Activated naive CD4-positive, alpha-beta T cell treated with anti-CD3 and anti-CD28 coated beads for 36 hours (primary cell): ENCODE data around the gene CRELD1. TPM values are rescaled to one million over a fixed set of nuclear protein-coding genes. Genes with fewer than 3 reads are reported as not detected.

ENCODE experiments used
- CTCF ChIA-PET: fragments of 350-600 bp; sonication (Branson Sonifier 250); formaldehyde crosslinking; loops from one replicate; lab custom pipeline; 2021; ENCODE audit warnings: antibody characterized with exemption; lab: Charles Lee
- DNase-seq: peaks from one replicate; pipeline ENCODE4 v3.0.0-alpha.2; 2020
- H3K27ac Mint-ChIP-seq: one replicate; pipeline ENCODE4 v1.8.0; 2021; ENCODE audit warnings: mild to moderate bottlenecking, mixed read lengths
- H3K27me3 Mint-ChIP-seq: one replicate; pipeline ENCODE4 v1.8.0; 2021; ENCODE audit warnings: low read depth, mixed read lengths
- H3K36me3 Mint-ChIP-seq: one replicate; pipeline ENCODE4 v1.8.0; 2021; ENCODE audit warnings: low read depth, mixed read lengths
- H3K4me1 Mint-ChIP-seq: one replicate; pipeline ENCODE4 v1.8.0; 2021; ENCODE audit warnings: low read depth, mixed read lengths
- H3K4me3 Mint-ChIP-seq: one replicate; pipeline ENCODE4 v1.8.0; 2021; ENCODE audit warnings: mild to moderate bottlenecking, moderate library complexity, mixed read lengths
- H3K9me3 Mint-ChIP-seq: one replicate; pipeline ENCODE4 v1.8.0; 2021; ENCODE audit warnings: mixed read lengths
- intact Hi-C: fragments of 100-400 bp; cut with micrococcal nuclease; formaldehyde crosslinking; loops from one replicate; pipeline ENCODE4 v1.15.1; 2023
- total RNA-seq, 2 experiments: library from RNA; stranded (reverse); gene quantifications; one replicate each; pipeline ENCODE4 v1.2.3, GENCODE V29; 2021

Gene CRELD1
- total RNA-seq, 2 experiments from 2014 or later = 15.7 to 19.9 TPM

DNA sequence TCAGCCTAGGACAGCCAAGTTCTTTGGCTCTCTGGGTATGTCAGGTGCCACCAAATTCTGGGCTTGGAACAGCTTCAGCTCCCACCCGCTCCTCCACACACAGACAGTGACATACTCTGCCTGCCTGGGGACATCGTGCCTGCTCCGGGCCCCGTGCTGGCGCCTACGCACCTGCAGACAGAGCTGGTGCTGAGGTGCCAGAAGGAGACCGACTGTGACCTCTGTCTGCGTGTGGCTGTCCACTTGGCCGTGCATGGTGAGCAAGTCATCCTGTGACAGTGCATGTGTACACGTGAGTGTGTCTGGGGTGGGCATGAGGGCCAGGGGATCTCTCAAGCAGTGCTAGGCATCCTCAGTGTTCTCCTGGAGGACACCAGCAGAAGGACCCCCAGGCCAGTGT lies 15.8 kb upstream of the CRELD1 start:
- Mint-ChIP-seq H3K27me3 (peaks cover 2% of the 10 kb centered on the region), H3K4me3 (no peak overlapping the region), H3K4me1 (peaks cover 13% of the 10 kb centered on the region), H3K27ac (no peak overlapping the region), H3K9me3 (no peaks in the 10 kb centered on the region), H3K36me3 (no peaks in the 10 kb centered on the region)
- intact Hi-C loops = no loop called here
- DNase-seq = no peak
- CTCF ChIA-PET = interaction anchor here (0.6 to 3.0 kb wide), 2 partner anchors 14 to 364 kb away, joined by 3 to 19 read pairs; no protein-coding TSS in a partner anchor

DNA sequence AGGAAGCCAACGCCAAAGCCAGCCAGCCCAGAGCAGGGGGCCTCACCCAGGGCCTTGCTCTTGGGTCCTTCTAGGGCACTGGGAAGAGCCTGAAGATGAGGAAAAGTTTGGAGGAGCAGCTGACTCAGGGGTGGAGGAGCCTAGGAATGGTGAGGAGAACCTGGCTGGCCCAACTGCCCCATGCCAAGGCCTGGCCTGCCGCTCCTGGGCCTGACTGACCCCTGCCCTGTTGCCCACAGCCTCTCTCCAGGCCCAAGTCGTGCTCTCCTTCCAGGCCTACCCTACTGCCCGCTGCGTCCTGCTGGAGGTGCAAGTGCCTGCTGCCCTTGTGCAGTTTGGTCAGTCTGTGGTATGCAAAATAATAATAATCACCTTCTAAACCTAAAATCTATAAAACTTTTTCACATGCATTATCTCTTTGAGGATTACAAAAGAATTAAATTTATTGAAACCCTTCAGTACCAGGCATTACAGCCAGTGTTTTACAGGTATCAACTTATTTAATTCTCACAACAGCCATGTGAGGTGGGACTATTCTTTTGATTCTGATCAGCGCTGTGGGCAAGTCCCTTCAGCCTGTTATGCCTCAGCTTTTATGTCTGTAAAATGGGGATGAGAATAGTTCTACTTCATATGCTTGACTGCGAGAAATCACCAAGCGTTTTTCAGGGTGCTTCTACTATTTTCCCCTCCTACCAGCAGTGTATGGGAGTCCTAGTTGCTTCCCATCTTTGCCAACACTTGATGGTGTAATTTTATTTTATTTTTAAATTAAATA lies 15.2 kb upstream of the CRELD1 start:
- H3K36me3 Mint-ChIP-seq = no peaks in the 10 kb centered on the region
- intact Hi-C loops = no loop called here
- H3K4me3 Mint-ChIP-seq = no peak overlapping the region
- CTCF ChIA-PET = interaction anchor here (0.6 to 3.0 kb wide), 2 partner anchors 13 to 363 kb away, joined by 3 to 19 read pairs; no protein-coding TSS in a partner anchor
- H3K9me3 Mint-ChIP-seq = no peaks in the 10 kb centered on the region
- no peak overlapping the region for H3K27ac Mint-ChIP-seq
- no peak for DNase-seq
- peaks cover 2% of the 10 kb centered on the region for H3K27me3 Mint-ChIP-seq
- peaks cover 13% of the 10 kb centered on the region for H3K4me1 Mint-ChIP-seq

DNA sequence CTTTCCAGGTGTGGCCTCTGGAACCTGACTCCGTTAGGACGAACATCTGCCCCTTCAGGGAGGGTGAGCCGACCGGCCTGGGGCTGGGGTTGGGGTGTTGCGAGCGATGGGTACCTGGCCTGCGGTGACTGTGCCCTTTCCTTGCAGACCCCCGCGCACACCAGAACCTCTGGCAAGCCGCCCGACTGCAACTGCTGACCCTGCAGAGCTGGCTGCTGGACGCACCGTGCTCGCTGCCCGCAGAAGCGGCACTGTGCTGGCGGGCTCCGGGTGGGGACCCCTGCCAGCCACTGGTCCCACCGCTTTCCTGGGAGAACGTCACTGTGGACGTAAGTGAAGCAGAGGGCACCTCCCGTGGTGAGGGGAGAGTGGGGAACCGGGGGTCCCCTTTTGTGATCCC lies 5.5 kb upstream of the CRELD1 start:
- Mint-ChIP-seq H3K27me3 (no peaks in the 10 kb centered on the region), H3K36me3 (no peaks in the 10 kb centered on the region), H3K9me3 (no peaks in the 10 kb centered on the region), H3K27ac (no peak overlapping the region), H3K4me3 (no peak overlapping the region), H3K4me1 (peaks cover 7% of the 10 kb centered on the region)
- CTCF ChIA-PET = no interaction called here
- intact Hi-C loops = no loop called here
- DNase-seq = no peak

DNA sequence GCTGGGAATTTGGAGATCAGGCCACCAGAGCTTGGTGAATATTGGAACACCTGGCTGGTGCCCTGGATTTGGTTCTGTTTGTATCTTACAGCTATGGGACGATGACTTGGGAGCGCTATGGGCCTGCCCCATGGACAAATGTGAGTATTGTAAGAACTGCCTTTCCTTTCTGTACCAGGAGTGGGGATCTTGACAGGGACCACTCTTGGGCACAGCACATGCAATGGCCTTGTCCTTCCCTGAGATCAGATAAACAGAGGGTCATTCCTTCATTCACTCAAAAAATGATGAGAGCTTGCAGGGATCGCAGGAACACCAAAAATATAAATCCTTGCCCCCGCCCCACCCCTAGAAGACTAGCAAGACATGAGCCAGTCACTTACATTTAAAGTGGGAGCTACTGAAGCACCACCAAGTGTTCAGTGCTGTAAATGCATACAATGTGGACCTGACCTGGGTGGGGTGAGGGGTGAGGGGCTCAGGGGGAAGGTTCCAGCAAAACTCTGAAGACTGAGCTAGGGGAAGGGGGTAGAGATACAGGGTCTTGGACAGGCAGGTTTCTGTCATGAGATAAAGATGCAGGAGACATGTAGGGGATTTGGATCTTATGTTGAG lies 2.7 kb upstream of the CRELD1 start:
- no peak overlapping the region for H3K4me3 Mint-ChIP-seq
- H3K27me3 Mint-ChIP-seq = no peaks in the 10 kb centered on the region
- peaks cover 28% of the 10 kb centered on the region for H3K4me1 Mint-ChIP-seq
- intact Hi-C loops = loop anchor here (1.0 to 5.0 kb wide), 6 partner anchors 82 to 579 kb away; partner anchors contain the start of gene BRPF1
- H3K36me3 Mint-ChIP-seq = no peaks in the 10 kb centered on the region
- no peak overlapping the region for H3K27ac Mint-ChIP-seq
- DNase-seq = peak; percentile 44
- H3K9me3 Mint-ChIP-seq = no peaks in the 10 kb centered on the region
- CTCF ChIA-PET = interaction anchor here (0.7 to 3.5 kb wide), 18 partner anchors 11 to 426 kb away, joined by 3 to 19 read pairs (median 4); partner anchors contain the start of genes FANCD2 and IL17RC

DNA sequence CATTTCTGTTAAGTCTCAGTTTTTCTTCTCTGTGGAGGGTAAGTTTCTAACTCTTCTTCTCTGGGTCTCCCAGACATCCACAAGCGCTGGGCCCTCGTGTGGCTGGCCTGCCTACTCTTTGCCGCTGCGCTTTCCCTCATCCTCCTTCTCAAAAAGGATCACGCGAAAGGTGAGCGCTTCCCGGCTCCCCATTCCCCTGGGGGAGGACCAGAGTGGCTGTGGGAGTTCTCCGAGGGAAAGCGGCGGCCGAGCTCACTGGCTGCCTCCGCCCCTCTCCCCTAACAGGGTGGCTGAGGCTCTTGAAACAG lies 1.1 kb upstream of the CRELD1 start:
- no peak for DNase-seq
- CTCF ChIA-PET = interaction anchor here (0.6 to 3.5 kb wide), 31 partner anchors 10 to 389 kb away, joined by 3 to 19 read pairs (median 4); partner anchors contain the start of genes EMC3, FANCD2, IL17RC and IL17RE
- H3K36me3 Mint-ChIP-seq = peaks cover 3% of the 10 kb centered on the region
- H3K4me1 Mint-ChIP-seq = peaks cover 28% of the 10 kb centered on the region
- intact Hi-C loops = loop anchor here (1.0 to 5.0 kb wide), 5 partner anchors 88 to 580 kb away; partner anchors contain the start of genes BRPF1, RPUSD3 and SETD5
- H3K27ac Mint-ChIP-seq = peak overlapping the region; percentile 85
- peak overlapping the region; percentile 90 for H3K4me3 Mint-ChIP-seq
- H3K27me3 Mint-ChIP-seq = no peaks in the 10 kb centered on the region
- no peaks in the 10 kb centered on the region for H3K9me3 Mint-ChIP-seq

DNA sequence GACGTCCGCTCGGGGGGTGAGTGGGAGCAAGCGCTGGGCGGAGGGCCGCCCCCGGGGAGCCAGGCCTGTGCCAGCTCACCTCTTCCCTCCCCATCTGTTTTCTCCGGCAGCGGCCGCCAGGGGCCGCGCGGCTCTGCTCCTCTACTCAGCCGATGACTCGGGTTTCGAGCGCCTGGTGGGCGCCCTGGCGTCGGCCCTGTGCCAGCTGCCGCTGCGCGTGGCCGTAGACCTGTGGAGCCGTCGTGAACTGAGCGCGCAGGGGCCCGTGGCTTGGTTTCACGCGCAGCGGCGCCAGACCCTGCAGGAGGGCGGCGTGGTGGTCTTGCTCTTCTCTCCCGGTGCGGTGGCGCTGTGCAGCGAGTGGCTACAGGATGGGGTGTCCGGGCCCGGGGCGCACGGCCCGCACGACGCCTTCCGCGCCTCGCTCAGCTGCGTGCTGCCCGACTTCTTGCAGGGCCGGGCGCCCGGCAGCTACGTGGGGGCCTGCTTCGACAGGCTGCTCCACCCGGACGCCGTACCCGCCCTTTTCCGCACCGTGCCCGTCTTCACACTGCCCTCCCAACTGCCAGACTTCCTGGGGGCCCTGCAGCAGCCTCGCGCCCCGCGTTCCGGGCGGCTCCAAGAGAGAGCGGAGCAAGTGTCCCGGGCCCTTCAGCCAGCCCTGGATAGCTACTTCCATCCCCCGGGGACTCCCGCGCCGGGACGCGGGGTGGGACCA lies 632 bp upstream of the CRELD1 start:
- Mint-ChIP-seq H3K4me1 (peaks cover 28% of the 10 kb centered on the region), H3K27me3 (no peaks in the 10 kb centered on the region), H3K36me3 (peaks cover 5% of the 10 kb centered on the region), H3K27ac (peak overlapping the region; percentile 85), H3K4me3 (peak overlapping the region; percentile 90), H3K9me3 (no peaks in the 10 kb centered on the region)
- peak; percentile 92 for DNase-seq
- intact Hi-C loops = loop anchor here (1.0 to 5.0 kb wide), 15 partner anchors 13 to 581 kb away; partner anchors contain the start of genes BRK1, BRPF1, FANCD2 and JAGN1
- CTCF ChIA-PET = interaction anchor here (0.5 to 3.5 kb wide), 35 partner anchors 9 to 389 kb away, joined by 3 to 19 read pairs (median 4); partner anchors contain the start of genes EMC3, FANCD2, IL17RC and IL17RE

DNA sequence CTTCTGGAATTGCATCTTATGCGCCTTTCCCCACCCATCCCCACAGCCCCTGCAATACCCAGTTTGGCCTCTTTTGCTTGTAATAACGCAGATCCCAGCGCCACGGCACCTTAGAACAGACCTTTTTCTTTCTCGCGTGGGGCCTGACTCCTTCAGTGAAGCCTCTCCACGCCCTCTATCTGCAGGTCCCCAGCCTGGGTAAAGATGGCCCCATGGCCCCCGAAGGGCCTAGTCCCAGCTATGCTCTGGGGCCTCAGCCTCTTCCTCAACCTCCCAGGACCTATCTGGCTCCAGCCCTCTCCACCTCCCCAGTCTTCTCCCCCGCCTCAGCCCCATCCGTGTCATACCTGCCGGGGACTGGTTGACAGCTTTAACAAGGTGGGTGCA lies 594 bp downstream of the CRELD1 start:
- Mint-ChIP-seq H3K9me3 (no peaks in the 10 kb centered on the region), H3K4me3 (peak overlapping the region; percentile 90), H3K27me3 (no peaks in the 10 kb centered on the region), H3K4me1 (peaks cover 29% of the 10 kb centered on the region), H3K27ac (peak overlapping the region; percentile 90), H3K36me3 (peaks cover 5% of the 10 kb centered on the region)
- intact Hi-C loops = loop anchor here (5.0 kb wide), 2 partner anchors 202 to 582 kb away; partner anchors contain the start of gene BRPF1
- CTCF ChIA-PET = interaction anchor here (0.6 to 3.4 kb wide), 6 partner anchors 12 to 85 kb away, joined by 3 to 14 read pairs (median 6); partner anchors contain the start of genes EMC3 and JAGN1
- peak; percentile 35 for DNase-seq

DNA sequence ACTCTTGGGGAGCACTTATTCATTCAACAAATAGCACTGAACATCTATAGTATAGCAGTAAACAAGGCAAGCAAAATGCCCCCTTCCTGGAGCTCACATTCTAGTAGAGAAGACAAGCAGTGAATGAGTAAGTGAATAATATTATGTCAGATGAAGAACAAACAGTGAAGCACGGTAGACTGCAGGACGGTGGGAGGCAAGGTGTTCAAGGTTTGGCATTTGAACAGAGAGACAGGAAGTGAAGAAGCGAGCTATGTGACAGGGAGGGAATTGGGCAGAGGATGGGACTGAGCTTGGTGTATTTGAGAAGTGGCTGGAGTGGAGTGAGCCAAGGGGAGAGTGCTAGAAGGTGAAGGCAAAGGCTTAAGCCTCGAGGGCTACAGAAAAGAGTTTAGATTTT lies 1.4 kb downstream of the CRELD1 start:
- no peaks in the 10 kb centered on the region for H3K27me3 Mint-ChIP-seq
- H3K27ac Mint-ChIP-seq = peak overlapping the region; percentile 57
- peak; percentile 16 for DNase-seq
- CTCF ChIA-PET = interaction anchor here (0.6 to 1.9 kb wide), 5 partner anchors 9 to 321 kb away, joined by 3 to 9 read pairs (median 4); no protein-coding TSS in a partner anchor
- H3K4me1 Mint-ChIP-seq = peaks cover 29% of the 10 kb centered on the region
- H3K9me3 Mint-ChIP-seq = no peaks in the 10 kb centered on the region
- intact Hi-C loops = loop anchor here (5.0 kb wide), 2 partner anchors 203 to 583 kb away; partner anchors contain the start of gene BRPF1
- peak overlapping the region; percentile 90 for H3K4me3 Mint-ChIP-seq
- peaks cover 5% of the 10 kb centered on the region for H3K36me3 Mint-ChIP-seq

DNA sequence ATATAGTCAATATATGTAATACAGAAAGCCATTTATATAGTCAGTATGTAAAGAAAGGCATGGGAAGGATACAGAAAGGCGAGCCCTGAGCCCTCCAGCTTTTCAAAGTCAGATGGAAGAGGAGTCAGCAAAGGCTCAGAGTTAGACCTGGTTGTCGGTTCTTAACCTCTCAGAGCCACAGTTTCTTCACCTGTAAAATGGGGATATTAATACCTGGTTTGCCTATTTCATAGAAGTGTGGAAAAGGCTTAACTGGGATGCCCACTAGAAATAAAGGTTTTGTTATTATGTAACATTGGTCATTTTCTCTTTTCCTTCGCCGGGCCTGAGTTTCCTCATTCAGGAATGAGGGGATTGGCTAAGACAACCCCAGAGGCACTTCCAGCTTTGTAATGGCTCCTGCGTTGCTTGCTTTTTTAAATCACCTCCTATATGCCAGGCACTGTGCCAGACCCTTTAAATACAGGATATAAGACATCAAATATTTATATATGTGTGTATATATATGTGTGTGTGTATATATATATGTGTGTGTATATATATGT lies 2.4 kb downstream of the CRELD1 start:
- no peaks in the 10 kb centered on the region for H3K27me3 Mint-ChIP-seq
- no peaks in the 10 kb centered on the region for H3K9me3 Mint-ChIP-seq
- intact Hi-C loops = no loop called here
- no peak overlapping the region for H3K27ac Mint-ChIP-seq
- H3K36me3 Mint-ChIP-seq = peaks cover 5% of the 10 kb centered on the region
- peaks cover 29% of the 10 kb centered on the region for H3K4me1 Mint-ChIP-seq
- no peak for DNase-seq
- CTCF ChIA-PET = interaction anchor here (0.5 to 1.9 kb wide), 3 partner anchors 8 to 16 kb away, joined by 3 to 9 read pairs (median 9); no protein-coding TSS in a partner anchor
- no peak overlapping the region for H3K4me3 Mint-ChIP-seq

DNA sequence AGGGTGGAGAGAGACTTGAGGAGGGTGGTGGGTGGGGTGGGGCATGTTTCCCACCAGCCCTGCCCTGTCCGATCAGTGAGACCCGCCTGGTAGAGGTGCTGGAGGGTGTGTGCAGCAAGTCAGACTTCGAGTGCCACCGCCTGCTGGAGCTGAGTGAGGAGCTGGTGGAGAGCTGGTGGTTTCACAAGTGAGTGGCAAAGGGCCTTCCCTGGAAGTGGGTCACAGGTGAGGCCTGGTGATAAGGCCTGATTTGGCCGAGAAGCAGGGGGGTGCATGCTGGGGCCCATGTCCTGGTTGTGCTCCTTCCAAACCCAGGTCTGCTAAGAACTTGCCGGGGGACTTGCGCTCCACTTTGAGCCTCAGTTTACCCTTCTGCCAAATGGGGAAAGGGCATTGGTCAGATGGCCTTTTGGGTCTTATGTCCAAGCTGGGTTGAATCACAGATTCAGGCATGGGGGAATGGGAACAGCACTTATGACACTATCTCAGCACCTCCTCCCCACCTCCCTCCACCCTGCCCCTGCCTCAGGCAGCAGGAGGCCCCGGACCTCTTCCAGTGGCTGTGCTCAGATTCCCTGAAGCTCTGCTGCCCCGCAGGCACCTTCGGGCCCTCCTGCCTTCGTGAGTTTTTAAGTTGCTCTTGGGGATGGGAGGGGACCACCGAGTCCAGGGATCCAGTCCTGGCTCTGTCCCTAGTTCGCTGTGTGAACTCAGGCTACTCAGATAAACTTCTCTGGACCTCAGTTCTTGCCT lies 4.0 kb downstream of the CRELD1 start:
- Mint-ChIP-seq H3K9me3 (no peaks in the 10 kb centered on the region), H3K4me3 (no peak overlapping the region), H3K36me3 (peaks cover 8% of the 10 kb centered on the region), H3K27me3 (no peaks in the 10 kb centered on the region), H3K4me1 (peaks cover 22% of the 10 kb centered on the region), H3K27ac (no peak overlapping the region)
- CTCF ChIA-PET = no interaction called here
- no peak for DNase-seq
- intact Hi-C loops = no loop called here

DNA sequence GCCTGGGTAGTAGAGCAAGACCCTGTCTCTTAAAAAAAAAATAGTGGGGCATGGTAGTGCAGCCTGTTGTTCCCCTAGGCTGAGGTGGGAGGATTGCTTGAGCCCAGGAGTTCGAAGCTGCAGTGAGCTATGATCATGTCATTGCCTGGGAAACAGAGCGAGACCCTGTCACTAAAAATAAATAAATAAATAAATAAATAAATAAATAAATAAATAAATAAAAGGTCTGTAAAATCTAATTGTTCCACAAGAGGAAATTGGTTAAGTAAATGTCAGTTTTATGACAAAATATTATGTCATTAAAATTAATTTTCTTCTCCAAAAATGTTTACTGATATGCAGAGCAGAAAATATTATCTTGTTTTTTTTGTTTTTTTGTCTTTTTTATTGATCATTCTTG lies 5.3 kb downstream of the CRELD1 start:
- H3K27ac Mint-ChIP-seq = no peak overlapping the region
- peaks cover 8% of the 10 kb centered on the region for H3K36me3 Mint-ChIP-seq
- H3K9me3 Mint-ChIP-seq = no peaks in the 10 kb centered on the region
- intact Hi-C loops = no loop called here
- DNase-seq = no peak
- H3K4me1 Mint-ChIP-seq = peaks cover 20% of the 10 kb centered on the region
- CTCF ChIA-PET = interaction anchor here (0.7 kb wide), 1 partner anchor 45 kb away, joined by 3 read pairs; no protein-coding TSS in a partner anchor
- no peaks in the 10 kb centered on the region for H3K27me3 Mint-ChIP-seq
- no peak overlapping the region for H3K4me3 Mint-ChIP-seq
